Esophagus squamous epithelium (tissue), 4 donors: ENCODE data around the gene TRIM54.

ENCODE experiments used
- CTCF ChIP-seq, 6 experiments: fragments of 450-650 bp in 4 of 6; fragments of 200-600 bp in 2 of 6; sonication (generic) in 2 of 6; IDR thresholded peaks; one replicate each; pipeline ENCODE4 v1.5.1; 2016 to 2019; ENCODE audit warnings: antibody characterized with exemption in 6 of 6, mild to moderate bottlenecking in 4 of 6, moderate library complexity in 4 of 6
- POLR2A ChIP-seq, 4 donors: fragments of 450-650 bp; IDR thresholded peaks; one replicate each; pipeline ENCODE4 v1.6.1; 2017; ENCODE audit warnings: antibody characterized with exemption in 4 of 4, mild to moderate bottlenecking in 4 of 4, moderate library complexity in 3 of 4

GRCh38 chr2:27281855-27282559 lies at the start of gene TRIM54:
- no peak for TF ChIP-seq CTCF (IDR thresholded peaks at IDR 0.05)
- TF ChIP-seq POLR2A (IDR thresholded peaks at IDR 0.05) = no peak
